HepG2 (cell line): ENCODE results near the gene BLCAP. TPM values are rescaled to one million over a fixed set of nuclear protein-coding genes. Genes with fewer than 3 reads are reported as not detected.

ENCODE experiments used
- polyA plus RNA-seq, 8 experiments: library from polyadenylated mRNA; depleted of rRNA in 3 of 8; stranded (reverse) in 7 of 8; unstranded in 1 of 8; fragments of >200 nt; fragmentation: Illumina TruSeq in 4 of 8; extraction: Trizol in 4 of 8; gene quantifications; 2 replicates each; pipeline versions ENCODE4 v1.2.1 to v1.2.3, GENCODE V29; 2011 to 2016; ENCODE audit warnings: low read depth in 4 of 8, missing spikeins in 1 of 8, mixed read lengths in 1 of 8; ENCODE audit not compliant: insufficient read depth in 1 of 8
- total RNA-seq, 5 experiments: library from RNA; depleted of rRNA; stranded (reverse); fragments of >200 nt; fragmentation: Illumina TruSeq; extraction: Trizol; gene quantifications; 2 replicates each; pipeline ENCODE4 v1.2.3, GENCODE V29; 2016; ENCODE audit warnings: low read depth in 1 of 5

BLCAP gene
- total and polyA plus RNA-seq, 2 of the 13 experiments (the other 11 are each of a cell fraction or from before 2014, with no cell fraction given): 52.4 to 86.8 TPM

Other genes starting within 250 kb of the BLCAP start
- 16.5 and 18.6 TPM in 2 replicates for gene MANBAL, start 238.2 kb downstream of the BLCAP start, total RNA-seq (2016; rRNA removed; fragmentation: Illumina TruSeq; extraction: Trizol)
- 70.2 and 74.1 TPM in 2 replicates for gene MANBAL, start 238.2 kb downstream of the BLCAP start, polyA plus RNA-seq (2011; rRNA removed)
- 54.7 and 59.7 TPM in 2 replicates for gene SRC, start 181.7 kb downstream of the BLCAP start, total RNA-seq (2016; rRNA removed; fragmentation: Illumina TruSeq; extraction: Trizol)
- gene SRC, start 181.7 kb downstream of the BLCAP start, polyA plus RNA-seq (2011; rRNA removed): 192 and 229 TPM in 2 replicates
- not detected in 2 replicates for gene NNAT, start 6.6 kb downstream of the BLCAP start, total RNA-seq (2016; rRNA removed; fragmentation: Illumina TruSeq; extraction: Trizol)
- gene NNAT, start 6.6 kb downstream of the BLCAP start, polyA plus RNA-seq (2011; rRNA removed): not detected in 2 replicates
- gene CTNNBL1, start 166.2 kb upstream of the BLCAP start, total RNA-seq (2016; rRNA removed; fragmentation: Illumina TruSeq; extraction: Trizol): 94.6 and 136 TPM in 2 replicates
- gene CTNNBL1, start 166.2 kb upstream of the BLCAP start, polyA plus RNA-seq (2011; rRNA removed): 47.0 and 49.3 TPM in 2 replicates